ENCODE measurements around the gene ST7.

Gene ST7

DNA sequence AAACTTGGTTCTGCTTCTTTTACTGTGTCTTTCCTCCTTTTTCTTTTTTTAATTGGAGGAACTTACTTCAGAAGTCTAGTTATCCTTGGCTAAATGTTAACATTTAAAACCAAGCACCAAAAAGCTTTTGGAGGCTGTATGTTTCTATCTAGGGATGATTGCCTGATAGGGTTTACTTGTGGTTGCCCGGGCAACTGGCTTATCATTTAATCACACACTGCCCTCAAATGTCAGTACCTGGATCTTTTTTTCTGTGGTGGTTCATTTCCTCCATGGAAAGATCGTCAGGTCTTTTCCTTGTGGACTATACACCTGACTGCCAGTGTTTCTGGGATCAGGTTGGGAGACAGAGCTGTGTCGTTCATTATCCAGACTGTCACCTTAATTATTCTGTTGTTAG is 196.4 kb downstream of the ST7 start:
- no peaks in the 10 kb centered on the region for H3K4me1 ChIP-seq (ENCODE audit: control insufficient read depth, insufficient read depth, low read length, poor library complexity, severe bottlenecking)
- no peaks in the 10 kb centered on the region for H3K9me3 ChIP-seq (ENCODE audit: control insufficient read depth, low read length)
- no peak overlapping the region for H3K27ac ChIP-seq (ENCODE audit: insufficient read depth, low read length, poor library complexity, severe bottlenecking)
- H3K36me3 ChIP-seq (ENCODE audit: control insufficient read depth, insufficient read depth, low read length): no peaks in the 10 kb centered on the region
- H3K4me3 ChIP-seq (ENCODE audit: insufficient read depth, low read depth, low read length, poor library complexity, severe bottlenecking): no peak overlapping the region
- no peak for DNase-seq
- H3K27me3 ChIP-seq (replicated peaks; ENCODE audit: control insufficient read depth, insufficient read depth, low read length, poor library complexity, severe bottlenecking): no peaks in the 10 kb centered on the region

DNA sequence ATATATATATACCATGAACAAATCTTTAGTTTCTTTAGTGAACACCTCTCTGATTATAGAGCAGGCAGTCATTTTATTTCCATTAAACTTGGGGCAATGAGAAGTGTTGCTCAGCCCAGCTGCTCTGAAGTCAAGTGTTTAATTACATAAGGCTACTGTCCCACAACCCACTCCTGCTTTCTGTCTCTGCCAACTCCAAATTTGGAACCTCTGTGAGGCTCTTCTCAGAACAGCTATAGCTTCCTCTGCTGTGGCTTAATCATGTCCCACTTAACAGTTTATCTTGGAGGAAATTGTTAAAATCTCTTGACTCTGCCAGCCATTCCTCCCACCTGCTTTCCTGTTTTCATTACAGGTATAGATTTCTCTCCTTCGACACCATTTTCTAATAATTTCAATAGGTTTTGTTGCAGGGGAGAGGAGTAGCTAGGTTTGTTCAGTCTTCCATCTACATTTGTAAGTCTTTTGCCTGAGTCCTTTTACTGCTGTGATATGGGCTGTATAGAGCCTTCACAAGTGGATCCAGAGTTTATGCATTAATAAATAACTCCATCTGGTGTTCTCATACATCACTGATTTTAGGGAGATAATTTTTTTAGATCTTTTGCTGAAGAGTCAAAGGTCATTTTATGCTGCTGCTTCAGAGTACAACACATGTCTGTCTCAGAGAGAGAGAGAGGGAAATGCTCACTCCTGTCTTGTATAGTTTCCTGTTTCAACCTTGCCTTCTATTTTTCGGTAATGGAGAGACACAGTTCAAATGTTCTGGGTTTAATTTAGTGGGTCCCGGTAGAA is 199.1 kb downstream of the ST7 start:
- H3K27ac ChIP-seq (ENCODE audit: insufficient read depth, low read length, poor library complexity, severe bottlenecking): no peak overlapping the region
- H3K4me1 ChIP-seq (ENCODE audit: control insufficient read depth, insufficient read depth, low read length, poor library complexity, severe bottlenecking): no peaks in the 10 kb centered on the region
- DNase-seq: no peak

DNA sequence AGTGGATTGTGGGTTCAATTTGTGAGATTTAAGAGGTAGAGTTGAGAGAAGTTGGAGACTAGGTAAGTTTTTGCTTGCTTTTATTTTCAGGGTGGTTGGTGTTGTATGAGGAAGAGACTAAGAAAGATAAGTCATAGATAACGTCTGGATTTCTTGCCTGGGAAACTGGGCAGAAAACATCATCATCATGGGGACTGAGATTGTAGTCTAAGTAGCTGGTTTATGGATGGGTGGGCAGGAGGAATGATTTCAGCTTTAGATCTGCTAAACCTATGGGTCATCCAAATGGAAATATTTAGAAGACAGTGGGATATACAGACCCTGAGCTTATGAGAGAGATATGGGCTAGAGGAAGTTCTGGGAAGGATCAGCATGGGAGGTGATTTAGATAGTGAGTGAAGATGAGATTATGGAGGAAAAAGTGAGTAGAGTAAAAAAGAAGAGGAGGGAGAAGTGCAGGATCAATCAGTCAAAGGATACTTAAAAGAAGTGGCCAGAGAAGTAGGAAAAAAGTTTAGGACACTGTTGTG is 199.8 kb downstream of the ST7 start:
- Histone ChIP-seq H3K9me3 (ENCODE audit: control insufficient read depth, low read length) (no peaks in the 10 kb centered on the region), H3K36me3 (ENCODE audit: control insufficient read depth, insufficient read depth, low read length) (no peaks in the 10 kb centered on the region), H3K4me1 (ENCODE audit: control insufficient read depth, insufficient read depth, low read length, poor library complexity, severe bottlenecking) (no peaks in the 10 kb centered on the region), H3K4me3 (ENCODE audit: insufficient read depth, low read depth, low read length, poor library complexity, severe bottlenecking) (no peak overlapping the region), H3K27me3 (replicated peaks; ENCODE audit: control insufficient read depth, insufficient read depth, low read length, poor library complexity, severe bottlenecking) (no peaks in the 10 kb centered on the region), H3K27ac (ENCODE audit: insufficient read depth, low read length, poor library complexity, severe bottlenecking) (no peak overlapping the region)
- DNase-seq: no peak

More for the DNA sequence above, 199.1 kb downstream of the ST7 start:
- no peaks in the 10 kb centered on the region for H3K27me3 ChIP-seq (replicated peaks; ENCODE audit: control insufficient read depth, insufficient read depth, low read length, poor library complexity, severe bottlenecking)
- H3K9me3 ChIP-seq (ENCODE audit: control insufficient read depth, low read length): no peaks in the 10 kb centered on the region
- H3K4me3 ChIP-seq (ENCODE audit: insufficient read depth, low read depth, low read length, poor library complexity, severe bottlenecking): no peak overlapping the region
- no peaks in the 10 kb centered on the region for H3K36me3 ChIP-seq (ENCODE audit: control insufficient read depth, insufficient read depth, low read length)

DNA sequence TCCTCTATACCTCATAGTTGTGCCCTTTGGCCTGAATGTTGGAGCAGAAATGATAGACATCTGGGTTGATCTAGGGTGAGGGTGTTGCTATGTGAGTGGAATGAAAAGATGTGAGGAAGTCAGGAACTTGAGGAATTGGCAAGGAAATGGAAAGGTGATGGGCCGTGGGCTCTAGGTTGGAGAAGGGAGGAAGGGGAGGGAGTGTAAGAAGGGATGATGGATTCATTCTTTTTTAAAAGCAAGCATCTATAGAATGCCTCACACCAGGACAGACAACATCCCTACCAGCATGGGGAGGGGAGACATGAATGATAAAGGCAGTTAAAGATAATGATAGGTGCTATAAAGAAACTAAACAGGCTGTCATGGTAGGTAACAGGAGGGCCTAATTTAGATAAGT is 201.4 kb downstream of the ST7 start:
- Histone ChIP-seq H3K4me3 (ENCODE audit: insufficient read depth, low read depth, low read length, poor library complexity, severe bottlenecking) (no peak overlapping the region), H3K4me1 (ENCODE audit: control insufficient read depth, insufficient read depth, low read length, poor library complexity, severe bottlenecking) (no peaks in the 10 kb centered on the region), H3K36me3 (ENCODE audit: control insufficient read depth, insufficient read depth, low read length) (no peaks in the 10 kb centered on the region), H3K9me3 (ENCODE audit: control insufficient read depth, low read length) (no peaks in the 10 kb centered on the region), H3K27me3 (replicated peaks; ENCODE audit: control insufficient read depth, insufficient read depth, low read length, poor library complexity, severe bottlenecking) (no peaks in the 10 kb centered on the region), H3K27ac (ENCODE audit: insufficient read depth, low read length, poor library complexity, severe bottlenecking) (no peak overlapping the region)
- DNase-seq: no peak

DNA sequence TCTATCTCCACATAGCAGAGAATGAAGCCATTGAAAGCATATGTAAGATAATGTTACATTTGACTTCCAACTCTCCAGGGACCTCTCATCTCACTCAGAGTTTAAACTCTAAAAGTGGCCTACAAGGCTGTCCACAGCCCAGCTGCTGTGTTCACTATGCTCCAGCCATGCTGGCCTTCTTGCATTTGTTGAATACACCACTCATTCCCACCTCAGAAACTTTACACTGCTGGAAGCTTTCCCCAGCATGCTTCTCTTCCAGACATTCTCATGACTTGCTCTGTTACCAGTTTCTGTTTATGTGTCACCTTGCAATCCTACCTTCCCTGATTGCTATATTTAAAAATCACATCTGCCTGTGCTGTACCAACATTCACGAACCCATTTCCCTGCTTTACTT is 202.4 kb downstream of the ST7 start:
- H3K36me3 ChIP-seq (ENCODE audit: control insufficient read depth, insufficient read depth, low read length): no peaks in the 10 kb centered on the region

DNA sequence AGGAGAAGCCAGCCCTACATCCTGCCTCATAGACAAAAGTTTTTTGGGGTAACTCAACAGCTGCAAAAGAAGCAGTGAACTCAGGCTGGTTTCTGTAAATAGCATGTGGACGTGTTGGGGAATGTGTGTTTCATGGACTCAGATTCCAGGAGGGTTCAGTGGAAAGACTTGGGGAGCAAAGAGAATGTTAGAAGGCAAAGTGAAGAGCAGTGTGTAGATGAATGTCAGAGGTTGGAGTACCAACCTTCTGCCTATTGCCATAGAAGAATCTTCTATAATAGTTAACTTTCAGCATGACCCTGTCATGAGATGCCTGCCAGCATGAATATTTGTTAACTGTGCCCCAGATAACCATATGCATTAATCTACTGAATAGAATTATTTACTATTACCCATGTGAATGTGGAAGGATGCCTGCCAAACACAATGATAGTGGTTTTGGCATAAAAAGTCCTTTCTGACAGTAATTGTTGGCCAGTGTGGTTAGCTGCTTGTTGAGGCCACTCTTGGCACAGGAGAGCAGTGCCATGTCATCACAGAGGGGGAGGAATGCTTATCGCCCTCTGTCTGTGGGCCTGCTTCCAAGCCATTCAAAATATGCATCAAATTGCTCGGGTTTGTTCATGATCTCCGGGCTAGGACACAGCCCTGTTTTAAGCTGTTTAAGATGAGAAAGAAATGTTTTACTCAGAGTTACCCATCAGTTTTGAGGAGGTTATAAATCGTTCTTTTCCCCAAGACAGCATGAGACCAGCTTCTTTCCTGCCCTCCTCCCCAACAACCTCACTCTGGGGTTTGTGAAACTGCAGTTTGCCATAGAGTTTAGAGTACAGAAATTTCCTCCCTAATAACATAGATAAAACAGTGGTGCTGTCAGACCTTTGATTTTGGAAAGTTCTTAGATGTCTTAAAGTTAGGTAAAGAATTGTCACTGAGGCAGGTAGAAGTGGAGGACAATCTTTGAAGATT is 204.2 kb downstream of the ST7 start:
- no peaks in the 10 kb centered on the region for H3K4me1 ChIP-seq (ENCODE audit: control insufficient read depth, insufficient read depth, low read length, poor library complexity, severe bottlenecking)
- H3K36me3 ChIP-seq (ENCODE audit: control insufficient read depth, insufficient read depth, low read length): no peaks in the 10 kb centered on the region
- H3K27ac ChIP-seq (ENCODE audit: insufficient read depth, low read length, poor library complexity, severe bottlenecking): no peak overlapping the region
- H3K27me3 ChIP-seq (replicated peaks; ENCODE audit: control insufficient read depth, insufficient read depth, low read length, poor library complexity, severe bottlenecking): no peaks in the 10 kb centered on the region
- no peaks in the 10 kb centered on the region for H3K9me3 ChIP-seq (ENCODE audit: control insufficient read depth, low read length)
- DNase-seq: no peak
- no peak overlapping the region for H3K4me3 ChIP-seq (ENCODE audit: insufficient read depth, low read depth, low read length, poor library complexity, severe bottlenecking)

More for the DNA sequence above, 202.4 kb downstream of the ST7 start:
- Histone ChIP-seq H3K9me3 (ENCODE audit: control insufficient read depth, low read length) (no peaks in the 10 kb centered on the region), H3K27me3 (replicated peaks; ENCODE audit: control insufficient read depth, insufficient read depth, low read length, poor library complexity, severe bottlenecking) (no peaks in the 10 kb centered on the region), H3K4me3 (ENCODE audit: insufficient read depth, low read depth, low read length, poor library complexity, severe bottlenecking) (no peak overlapping the region), H3K27ac (ENCODE audit: insufficient read depth, low read length, poor library complexity, severe bottlenecking) (no peak overlapping the region), H3K4me1 (ENCODE audit: control insufficient read depth, insufficient read depth, low read length, poor library complexity, severe bottlenecking) (no peaks in the 10 kb centered on the region)
- DNase-seq: no peak

DNA sequence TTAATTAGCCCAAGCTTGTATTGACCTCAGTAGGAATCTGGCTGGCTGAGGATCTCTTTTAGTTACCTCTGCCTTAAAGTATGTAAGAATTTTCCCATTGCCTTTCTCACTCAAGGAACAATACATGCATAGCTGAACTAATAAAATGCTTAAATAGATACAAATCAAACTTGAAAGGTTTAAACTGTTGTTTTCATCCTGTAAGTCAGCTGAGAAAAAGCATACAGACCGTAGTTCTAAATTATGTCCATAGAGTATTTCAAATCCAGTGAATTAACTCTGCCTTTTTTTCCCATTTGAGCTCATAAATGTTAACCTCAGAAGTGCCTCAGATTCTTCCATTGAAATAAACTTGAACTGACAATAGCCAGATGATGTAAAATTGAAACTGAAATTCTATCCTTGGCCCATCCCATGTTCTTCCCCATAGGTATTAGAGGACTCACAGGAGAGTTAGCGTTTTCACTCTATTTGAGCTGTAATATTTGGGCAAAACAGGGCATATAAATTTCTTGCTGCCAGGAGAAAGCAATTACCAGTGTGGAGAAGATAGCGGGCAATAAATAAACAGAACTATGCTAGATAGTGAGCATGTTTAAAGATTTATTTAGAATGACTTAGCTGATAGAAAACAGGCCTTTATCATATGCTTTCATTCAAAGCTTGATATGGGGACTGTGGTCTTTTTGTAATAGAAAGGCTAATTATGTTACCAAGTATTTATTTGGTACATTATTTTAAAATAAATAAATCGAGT is 205.8 kb downstream of the ST7 start:
- Histone ChIP-seq H3K27me3 (replicated peaks; ENCODE audit: control insufficient read depth, insufficient read depth, low read length, poor library complexity, severe bottlenecking) (no peaks in the 10 kb centered on the region), H3K36me3 (ENCODE audit: control insufficient read depth, insufficient read depth, low read length) (no peaks in the 10 kb centered on the region), H3K9me3 (ENCODE audit: control insufficient read depth, low read length) (no peaks in the 10 kb centered on the region), H3K4me3 (ENCODE audit: insufficient read depth, low read depth, low read length, poor library complexity, severe bottlenecking) (no peak overlapping the region), H3K4me1 (ENCODE audit: control insufficient read depth, insufficient read depth, low read length, poor library complexity, severe bottlenecking) (no peaks in the 10 kb centered on the region), H3K27ac (ENCODE audit: insufficient read depth, low read length, poor library complexity, severe bottlenecking) (no peak overlapping the region)
- no peak for DNase-seq

DNA sequence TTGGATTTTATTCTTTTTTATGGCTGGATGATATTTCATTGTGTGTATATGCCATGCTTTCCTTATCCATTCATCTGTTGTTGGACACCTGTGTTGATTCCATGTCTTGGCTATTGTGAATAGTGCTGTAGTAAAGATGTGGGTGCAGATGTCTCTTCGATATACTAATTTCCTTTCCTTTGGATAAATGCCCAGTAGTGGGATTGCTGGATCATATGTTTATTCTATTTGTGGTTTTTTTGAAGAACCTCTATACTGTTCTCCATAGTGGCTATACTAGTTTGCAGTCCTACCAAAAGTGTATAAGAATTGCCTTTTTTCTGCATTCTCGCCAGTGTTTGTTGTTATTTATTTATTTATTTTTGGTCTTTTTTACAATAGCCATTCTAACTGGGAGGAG is 209.8 kb downstream of the ST7 start:
- no peak overlapping the region for H3K27ac ChIP-seq (ENCODE audit: insufficient read depth, low read length, poor library complexity, severe bottlenecking)
- no peaks in the 10 kb centered on the region for H3K36me3 ChIP-seq (ENCODE audit: control insufficient read depth, insufficient read depth, low read length)
- no peak for DNase-seq
- no peak overlapping the region for H3K4me3 ChIP-seq (ENCODE audit: insufficient read depth, low read depth, low read length, poor library complexity, severe bottlenecking)
- H3K9me3 ChIP-seq (ENCODE audit: control insufficient read depth, low read length): no peaks in the 10 kb centered on the region
- no peaks in the 10 kb centered on the region for H3K27me3 ChIP-seq (replicated peaks; ENCODE audit: control insufficient read depth, insufficient read depth, low read length, poor library complexity, severe bottlenecking)
- no peaks in the 10 kb centered on the region for H3K4me1 ChIP-seq (ENCODE audit: control insufficient read depth, insufficient read depth, low read length, poor library complexity, severe bottlenecking)

DNA sequence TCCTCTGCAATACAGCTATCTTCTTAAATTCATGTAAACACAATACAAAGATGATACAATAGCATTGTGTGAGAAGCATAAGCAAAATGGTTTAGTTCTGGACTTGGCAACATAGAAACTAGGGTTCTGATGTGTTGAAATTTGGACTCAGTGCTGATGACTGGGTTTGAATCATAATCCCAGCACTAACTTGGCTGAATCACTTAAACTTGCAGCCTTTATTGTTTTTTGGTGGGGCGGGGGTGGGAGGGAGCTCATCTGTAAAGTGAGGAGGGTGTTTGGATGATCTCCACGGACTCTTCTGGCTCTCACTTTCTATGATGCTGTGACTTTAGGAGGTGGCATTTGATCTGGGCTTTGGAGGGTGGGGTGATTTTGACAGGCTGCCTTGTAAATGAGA is 211.3 kb downstream of the ST7 start:
- Histone ChIP-seq H3K36me3 (ENCODE audit: control insufficient read depth, insufficient read depth, low read length) (no peaks in the 10 kb centered on the region), H3K9me3 (ENCODE audit: control insufficient read depth, low read length) (no peaks in the 10 kb centered on the region), H3K27ac (ENCODE audit: insufficient read depth, low read length, poor library complexity, severe bottlenecking) (no peak overlapping the region), H3K4me3 (ENCODE audit: insufficient read depth, low read depth, low read length, poor library complexity, severe bottlenecking) (no peak overlapping the region), H3K27me3 (replicated peaks; ENCODE audit: control insufficient read depth, insufficient read depth, low read length, poor library complexity, severe bottlenecking) (no peaks in the 10 kb centered on the region), H3K4me1 (ENCODE audit: control insufficient read depth, insufficient read depth, low read length, poor library complexity, severe bottlenecking) (no peaks in the 10 kb centered on the region)
- no peak for DNase-seq
